Activated effector memory CD4-positive, alpha-beta T cell treated with anti-CD3 and anti-CD28 coated beads, Interleukin-2, amount 50 U/mL, for 16 hours (primary cell): ENCODE results near the gene ACTL7A.
"Not testable (repeated sequence)": the region's sequence is repeated elsewhere in the genome, so short reads cannot be mapped to it uniquely, and the experiment has no call there.

ENCODE experiments used
- DNase-seq: peaks from one replicate; pipeline ENCODE4 v3.0.0-alpha.2; 2020

The ACTL7A gene

GRCh38 chr9:108861997-108862396 is at the start of gene ACTL7A:
Gene ACTL7A, plus strand, starts transcription at chr9:108862266. Its CDS starts 57 bp downstream, at chr9:108862323.
- DNase-seq, result no peak

GRCh38 chr9:108812396-108813025 is 49.6 kb upstream of the ACTL7A start:
- no peak for DNase-seq

- DNase-seq, result no peak
Observed at GRCh38 chr9:108813951-108814601, 48.0 kb upstream of the ACTL7A start.

GRCh38 chr9:108815156-108815555 is 46.9 kb upstream of the ACTL7A start:
- DNase-seq, result no peak

GRCh38 chr9:108816037-108816436 is 46.0 kb upstream of the ACTL7A start:
- DNase-seq, result no peak

GRCh38 chr9:108823829-108824228 is 38.2 kb upstream of the ACTL7A start:
- DNase-seq, result no peak

- no peak for DNase-seq
Observed at GRCh38 chr9:108830272-108830671, 31.8 kb upstream of the ACTL7A start.

GRCh38 chr9:108831496-108832178 is 30.4 kb upstream of the ACTL7A start:
- DNase-seq, result no peak

- DNase-seq, result no peak
Observed at GRCh38 chr9:108832179-108832500, 29.9 kb upstream of the ACTL7A start.

- no peak for DNase-seq
Observed at GRCh38 chr9:108834959-108835665, 27.0 kb upstream of the ACTL7A start.

- no peak for DNase-seq
Observed at GRCh38 chr9:108835831-108836230, 26.2 kb upstream of the ACTL7A start.

GRCh38 chr9:108836319-108836718 is 25.7 kb upstream of the ACTL7A start:
- DNase-seq, result no peak

- no peak for DNase-seq
Observed at GRCh38 chr9:108836781-108837180, 25.3 kb upstream of the ACTL7A start.

GRCh38 chr9:108837530-108837929 is 24.5 kb upstream of the ACTL7A start:
- no peak for DNase-seq

GRCh38 chr9:108838017-108838416 is 24.0 kb upstream of the ACTL7A start:
- DNase-seq, result no peak

- not testable (repeated sequence) for DNase-seq
Observed at GRCh38 chr9:108839561-108839960, 22.5 kb upstream of the ACTL7A start.

GRCh38 chr9:108842610-108843295 is 19.3 kb upstream of the ACTL7A start:
- no peak for DNase-seq

- DNase-seq, result no peak
Observed at GRCh38 chr9:108844391-108844790, 17.7 kb upstream of the ACTL7A start.

- no peak for DNase-seq
Observed at GRCh38 chr9:108844856-108845255, 17.2 kb upstream of the ACTL7A start.

GRCh38 chr9:108845507-108845906 is 16.6 kb upstream of the ACTL7A start:
- no peak for DNase-seq

- DNase-seq, result no peak
Observed at GRCh38 chr9:108845947-108846346, 16.1 kb upstream of the ACTL7A start.

GRCh38 chr9:108848296-108848695 is 13.8 kb upstream of the ACTL7A start:
- DNase-seq, result not testable (repeated sequence)

GRCh38 chr9:108850293-108850897 is 11.7 kb upstream of the ACTL7A start:
- DNase-seq, result no peak
